NCI-H446 treated with DMSO at 0.1 percent for 48 hours (cell line): ENCODE results near the gene CTPS2.
"Not testable (repeated sequence)": the region's sequence is repeated elsewhere in the genome, so short reads cannot be mapped to it uniquely, and the experiment has no call there.

Experiments
- DNase-seq: peaks from one replicate; lab custom pipeline; 2025; lab: John Stamatoyannopoulos, UW

The CTPS2 gene

GRCh38 chrX:16603822-16604221 lies 108.6 kb downstream of the CTPS2 start:
- DNase-seq, result no peak

GRCh38 chrX:16603235-16603634 lies 109.2 kb downstream of the CTPS2 start:
- DNase-seq, result not testable (repeated sequence)

GRCh38 chrX:16601885-16602284 lies 110.6 kb downstream of the CTPS2 start:
- DNase-seq, result no peak

- DNase-seq, result no peak
Observed at GRCh38 chrX:16594490-16594889, 118.0 kb downstream of the CTPS2 start.

GRCh38 chrX:16593801-16594200 lies 118.7 kb downstream of the CTPS2 start:
- no peak for DNase-seq

GRCh38 chrX:16592194-16592770 lies 120.2 kb downstream of the CTPS2 start:
- DNase-seq, result no peak

- DNase-seq, result no peak
Observed at GRCh38 chrX:16589826-16590225, 122.6 kb downstream of the CTPS2 start.

- no peak for DNase-seq
Observed at GRCh38 chrX:16589211-16589610, 123.3 kb downstream of the CTPS2 start.

- DNase-seq, result no peak
Observed at GRCh38 chrX:16588266-16588665, 124.2 kb downstream of the CTPS2 start.

- DNase-seq, result no peak
Observed at GRCh38 chrX:16587836-16588235, 124.6 kb downstream of the CTPS2 start.

- DNase-seq, result no peak
Observed at GRCh38 chrX:16586377-16587112, 125.9 kb downstream of the CTPS2 start.

- DNase-seq, result no peak
Observed at GRCh38 chrX:16585486-16586376, 126.7 kb downstream of the CTPS2 start.

GRCh38 chrX:16580004-16580797 lies 132.3 kb downstream of the CTPS2 start:
- DNase-seq, result not testable (repeated sequence)

GRCh38 chrX:16579517-16579916 lies 133.0 kb downstream of the CTPS2 start:
- no peak for DNase-seq

- DNase-seq, result no peak
Observed at GRCh38 chrX:16578218-16578617, 134.3 kb downstream of the CTPS2 start.

- DNase-seq, result no peak
Observed at GRCh38 chrX:16577483-16578029, 134.9 kb downstream of the CTPS2 start.

GRCh38 chrX:16575388-16575787 lies 137.1 kb downstream of the CTPS2 start:
- not testable (repeated sequence) for DNase-seq

- no peak for DNase-seq
Observed at GRCh38 chrX:16573781-16574180, 138.7 kb downstream of the CTPS2 start.

GRCh38 chrX:16567681-16568080 lies 144.8 kb downstream of the CTPS2 start:
- DNase-seq, result no peak

- no peak for DNase-seq
Observed at GRCh38 chrX:16566571-16566970, 145.9 kb downstream of the CTPS2 start.

GRCh38 chrX:16560173-16560572 lies 152.3 kb downstream of the CTPS2 start:
- DNase-seq, result no peak

- no peak for DNase-seq
Observed at GRCh38 chrX:16559206-16559619, 153.3 kb downstream of the CTPS2 start.
